Astrocyte (in vitro differentiated cells and primary cell): Measurements from ENCODE around the gene RPL10.

Experiments
- EZH2 ChIP-seq: IDR thresholded peaks from 2 replicates; pipeline ENCODE4 v1.6.1; 2012; ENCODE audit warnings: mild to moderate bottlenecking, low read length, inconsistent platforms; ENCODE audit not compliant: insufficient read depth
- TF ChIP-seq, protein P1 (sequence below): IDR thresholded peaks from 2 replicates; pipeline ENCODE4 v1.5.1; 2011; ENCODE audit warnings: low read depth, mild to moderate bottlenecking, inconsistent platforms, low read length, moderate library complexity; ENCODE audit not compliant: insufficient read depth

DNA sequence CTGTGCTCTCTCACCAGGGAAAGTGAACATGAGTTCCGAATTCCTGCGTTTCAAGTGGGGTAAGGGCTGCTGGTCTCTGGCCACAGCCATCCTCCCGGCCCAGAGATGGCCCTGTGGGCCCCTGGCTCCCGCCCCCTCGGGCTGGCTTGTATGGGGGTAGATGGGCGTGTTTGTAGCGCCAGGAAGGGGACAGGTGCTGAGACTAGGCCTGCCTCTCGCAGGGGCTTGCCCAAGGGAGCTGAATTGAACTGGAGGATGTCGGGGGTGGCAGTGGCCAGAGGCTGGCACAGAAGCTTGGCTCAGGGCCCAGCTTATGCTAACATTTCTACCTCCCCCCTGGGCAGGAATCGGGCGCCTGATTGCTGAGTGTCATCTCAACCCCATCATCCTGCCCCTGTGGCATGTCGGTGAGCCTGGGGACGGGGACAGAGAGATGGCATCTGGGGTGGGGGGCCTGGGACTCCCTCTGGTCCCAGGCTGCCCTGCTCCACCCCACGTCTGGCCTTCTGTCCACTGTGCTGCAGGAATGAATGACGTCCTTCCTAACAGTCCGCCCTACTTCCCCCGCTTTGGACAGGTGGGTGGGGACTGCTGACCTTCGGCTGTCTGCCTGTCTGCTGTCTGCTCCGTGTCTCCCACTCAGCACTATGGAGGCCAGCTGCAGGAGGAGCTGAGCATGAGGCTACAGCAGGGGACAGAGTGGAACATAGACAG is 21.7 kb downstream of the RPL10 start:
- TF ChIP-seq, protein P1, sequence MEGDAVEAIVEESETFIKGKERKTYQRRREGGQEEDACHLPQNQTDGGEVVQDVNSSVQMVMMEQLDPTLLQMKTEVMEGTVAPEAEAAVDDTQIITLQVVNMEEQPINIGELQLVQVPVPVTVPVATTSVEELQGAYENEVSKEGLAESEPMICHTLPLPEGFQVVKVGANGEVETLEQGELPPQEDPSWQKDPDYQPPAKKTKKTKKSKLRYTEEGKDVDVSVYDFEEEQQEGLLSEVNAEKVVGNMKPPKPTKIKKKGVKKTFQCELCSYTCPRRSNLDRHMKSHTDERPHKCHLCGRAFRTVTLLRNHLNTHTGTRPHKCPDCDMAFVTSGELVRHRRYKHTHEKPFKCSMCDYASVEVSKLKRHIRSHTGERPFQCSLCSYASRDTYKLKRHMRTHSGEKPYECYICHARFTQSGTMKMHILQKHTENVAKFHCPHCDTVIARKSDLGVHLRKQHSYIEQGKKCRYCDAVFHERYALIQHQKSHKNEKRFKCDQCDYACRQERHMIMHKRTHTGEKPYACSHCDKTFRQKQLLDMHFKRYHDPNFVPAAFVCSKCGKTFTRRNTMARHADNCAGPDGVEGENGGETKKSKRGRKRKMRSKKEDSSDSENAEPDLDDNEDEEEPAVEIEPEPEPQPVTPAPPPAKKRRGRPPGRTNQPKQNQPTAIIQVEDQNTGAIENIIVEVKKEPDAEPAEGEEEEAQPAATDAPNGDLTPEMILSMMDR, result no peak
- no peak for TF ChIP-seq EZH2
